Measurements from ENCODE around the gene NR2F1. TPM values are rescaled to one million over a fixed set of nuclear protein-coding genes. Genes with fewer than 3 reads are reported as not detected.

NR2F1 gene
- total and polyA plus RNA-seq, 2 donors (not counting 3 experiments of a cell fraction or from before 2014, with no cell fraction given) = 21.5 to 38.7 TPM

DNA sequence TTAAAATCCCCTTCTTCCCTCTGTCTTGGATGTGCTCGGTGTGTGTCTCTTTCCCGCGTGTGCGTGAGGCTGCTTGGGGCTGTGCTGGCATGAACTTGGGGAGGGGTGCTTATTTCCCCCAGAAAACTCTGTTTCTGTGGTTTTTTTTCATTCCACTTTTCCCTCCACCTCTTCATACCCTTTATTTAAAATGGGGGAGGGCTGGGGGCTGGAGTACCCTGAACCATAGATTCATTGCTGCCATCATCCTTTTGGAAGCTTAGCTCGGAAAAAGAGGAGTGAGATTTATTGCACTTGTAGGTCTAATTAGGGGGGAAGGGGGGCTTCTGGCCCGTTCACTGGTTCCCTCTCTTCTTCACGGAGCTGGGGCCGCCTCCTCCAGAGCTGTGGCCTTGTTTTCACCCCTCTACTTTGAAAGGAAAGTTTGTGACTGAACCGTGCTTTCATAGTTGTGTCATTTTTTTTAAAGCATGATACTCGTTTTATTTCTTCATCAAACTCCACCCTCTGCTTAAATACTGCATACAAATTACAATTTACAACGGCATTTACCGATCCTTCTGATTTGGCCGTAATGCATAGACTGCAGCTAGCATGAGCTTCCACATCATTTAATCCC, 2.9 kb downstream of the NR2F1 start:
- intact Hi-C loops (cut with micrococcal nuclease) = loop anchor here (2.0 to 10.0 kb wide), 2 partner anchors 23 to 439 kb away; no protein-coding TSS in a partner anchor
- CTCF ChIA-PET = interaction anchor here (0.9 to 5.8 kb wide), 13 partner anchors 10 to 677 kb away, joined by 3 to 79 read pairs (median 4); no protein-coding TSS in a partner anchor

More for the DNA sequence above, 2.9 kb downstream of the NR2F1 start:
- peak; percentile 44 for DNase-seq (ENCODE audit: low read depth, low spot score)
- no peaks in the 10 kb centered on the region for H3K9me1 ChIP-seq (replicated peaks; ENCODE audit: control insufficient read depth, extremely low read depth, insufficient read depth, low read length)
- H4K20me1 ChIP-seq (replicated peaks; ENCODE audit: control insufficient read depth, extremely low read depth, insufficient read depth, low read length) = no peaks in the 10 kb centered on the region
- H3K4me3 ChIP-seq (replicated peaks in 1 of 3; ENCODE audit: insufficient read depth in 1 of 3, low read depth in 1 of 3, low read length in 3 of 3) = peak overlapping the region; percentile 93 to 100 (median 94)
- POLR2A ChIA-PET = interaction anchor here (0.6 kb wide), 1 partner anchor 493 kb away, joined by 3 read pairs; no protein-coding TSS in a partner anchor
- no peaks in the 10 kb centered on the region for H3K27me3 ChIP-seq (ENCODE audit: control insufficient read depth in 2 of 2, insufficient read depth in 2 of 2, low read length in 2 of 2)
- FAIRE-seq = peak; percentile 26
- peak overlapping the region; percentile 77 for H2AFZ ChIP-seq (ENCODE audit: low read depth, low read length)
- H3K79me2 ChIP-seq (ENCODE audit: control insufficient read depth, insufficient read depth, low read length) = peaks cover 75% of the 10 kb centered on the region
- no peaks in the 10 kb centered on the region for H3K9me3 ChIP-seq (replicated peaks; ENCODE audit: control insufficient read depth, insufficient read depth, low read length)
- peaks cover 20% of the 10 kb centered on the region for H3K4me1 ChIP-seq (ENCODE audit: control insufficient read depth, extremely low read depth, insufficient read depth, low read length)
- dilution Hi-C loops (cut with MboI; ENCODE audit: extremely low pct_ligation_motif_present, low sequenced_read_pairs) = no loop called here
- TSS peak; percentile 5 for BruUV-seq (replicated peaks)
- H3K4me2 ChIP-seq (ENCODE audit: insufficient read depth, low read length) = peak overlapping the region; percentile 70
- peak overlapping the region; percentile 75 for H3K27ac ChIP-seq (ENCODE audit: insufficient read depth, low read depth, low read length)
- H3K36me3 ChIP-seq (ENCODE audit: control insufficient read depth in 2 of 2, extremely low read depth in 1 of 2, insufficient read depth in 2 of 2, low read length in 2 of 2) = peaks cover 4% of the 10 kb centered on the region in 2 experiments
- peak overlapping the region; percentile 88 for H3K9ac ChIP-seq (replicated peaks; ENCODE audit: extremely low read depth, insufficient read depth, low read length)
- TF ChIP-seq, protein P1, sequence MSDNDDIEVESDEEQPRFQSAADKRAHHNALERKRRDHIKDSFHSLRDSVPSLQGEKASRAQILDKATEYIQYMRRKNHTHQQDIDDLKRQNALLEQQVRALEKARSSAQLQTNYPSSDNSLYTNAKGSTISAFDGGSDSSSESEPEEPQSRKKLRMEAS (IDR thresholded peaks at IDR 0.05; ENCODE audit: insufficient read depth, insufficient read length) = no peak
- TF ChIP-seq EZH2 (IDR thresholded peaks at IDR 0.05; ENCODE audit: borderline replicate concordance, low read depth, low read length, severe bottlenecking) (no peak), MYC (IDR thresholded peaks at IDR 0.05; ENCODE audit: low read depth, low read length) (no peak), JUN (IDR thresholded peaks at IDR 0.05; ENCODE audit: borderline replicate concordance, insufficient read depth, insufficient read length, low read depth) (no peak), POLR2A (IDR thresholded peaks at IDR 0.05; ENCODE audit: low read depth, low read length) (no peak), FOS (IDR thresholded peaks at IDR 0.05; ENCODE audit: borderline replicate concordance, insufficient read depth, low read length) (no peak), POLR2AphosphoS5 (IDR thresholded peaks at IDR 0.05; ENCODE audit: insufficient read depth, low read depth, low read length) (no peak), GATA2 (IDR thresholded peaks at IDR 0.05; ENCODE audit: insufficient read depth, insufficient read length, low read depth, low read length) (no peak)
- TF ChIP-seq, protein P2, sequence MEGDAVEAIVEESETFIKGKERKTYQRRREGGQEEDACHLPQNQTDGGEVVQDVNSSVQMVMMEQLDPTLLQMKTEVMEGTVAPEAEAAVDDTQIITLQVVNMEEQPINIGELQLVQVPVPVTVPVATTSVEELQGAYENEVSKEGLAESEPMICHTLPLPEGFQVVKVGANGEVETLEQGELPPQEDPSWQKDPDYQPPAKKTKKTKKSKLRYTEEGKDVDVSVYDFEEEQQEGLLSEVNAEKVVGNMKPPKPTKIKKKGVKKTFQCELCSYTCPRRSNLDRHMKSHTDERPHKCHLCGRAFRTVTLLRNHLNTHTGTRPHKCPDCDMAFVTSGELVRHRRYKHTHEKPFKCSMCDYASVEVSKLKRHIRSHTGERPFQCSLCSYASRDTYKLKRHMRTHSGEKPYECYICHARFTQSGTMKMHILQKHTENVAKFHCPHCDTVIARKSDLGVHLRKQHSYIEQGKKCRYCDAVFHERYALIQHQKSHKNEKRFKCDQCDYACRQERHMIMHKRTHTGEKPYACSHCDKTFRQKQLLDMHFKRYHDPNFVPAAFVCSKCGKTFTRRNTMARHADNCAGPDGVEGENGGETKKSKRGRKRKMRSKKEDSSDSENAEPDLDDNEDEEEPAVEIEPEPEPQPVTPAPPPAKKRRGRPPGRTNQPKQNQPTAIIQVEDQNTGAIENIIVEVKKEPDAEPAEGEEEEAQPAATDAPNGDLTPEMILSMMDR (IDR thresholded peaks at IDR 0.05; ENCODE audit: extremely low read depth in 1 of 2, insufficient read depth in 1 of 2, low read depth in 1 of 2, low read length in 2 of 2) = no peak
